ENCODE data around the gene DTNA. TPM values are rescaled to one million over a fixed set of nuclear protein-coding genes. Genes with fewer than 3 reads are reported as not detected.

Gene DTNA
- polyA plus RNA-seq, 1 donor (not counting 4 experiments of a cell fraction or from before 2014, with no cell fraction given), result 0.81 TPM

DNA sequence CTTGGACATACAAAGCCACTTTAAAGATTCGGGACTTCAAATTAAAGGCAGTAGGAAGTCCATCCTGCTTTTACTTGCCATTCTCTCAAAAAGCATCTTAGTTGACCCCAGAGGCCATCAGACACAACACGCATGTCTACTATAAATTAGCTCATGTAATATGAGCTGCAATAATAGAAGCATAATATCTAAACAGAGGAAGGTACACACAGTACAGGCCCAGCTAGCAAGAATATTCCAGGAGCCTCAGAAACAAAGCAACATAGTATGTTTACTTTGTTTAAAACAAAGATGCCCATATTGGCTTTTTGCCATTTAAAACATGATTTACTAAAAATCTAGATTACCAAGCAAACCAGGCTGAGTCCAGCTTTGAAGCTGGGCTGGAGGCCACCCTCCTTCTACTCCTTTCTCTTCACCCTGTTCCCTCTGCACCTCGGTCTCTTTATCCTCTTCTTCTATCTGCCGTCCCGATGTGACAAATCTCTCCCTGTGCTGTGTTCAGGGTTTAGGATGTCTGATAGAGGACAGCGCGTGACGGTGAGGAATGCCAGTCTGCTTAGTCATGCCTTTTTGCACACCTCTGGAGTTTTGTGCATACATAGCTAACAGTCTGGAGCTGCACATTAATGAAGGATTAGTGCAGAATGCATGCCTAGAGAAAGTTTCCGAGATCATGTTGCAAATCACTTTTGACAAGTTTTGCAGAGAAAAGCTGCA, 28.2 kb downstream of the DTNA start:
- Histone ChIP-seq H4K20me1 (ENCODE audit: control insufficient read depth, extremely low read depth, insufficient read depth, low read length) (no peaks in the 10 kb centered on the region), H3K27me3 (ENCODE audit: control insufficient read depth, extremely low read depth, insufficient read depth, low read length) (no peaks in the 10 kb centered on the region), H3K4me3 (ENCODE audit: control insufficient read depth in 2 of 3, extremely low read depth in 1 of 3, insufficient read depth in 2 of 3, low read depth in 1 of 3, low read length in 3 of 3) (no peak overlapping the region), H3K9me3 (ENCODE audit: control insufficient read depth, low read depth, low read length) (no peaks in the 10 kb centered on the region), H3K9me1 (ENCODE audit: control insufficient read depth, extremely low read depth, insufficient read depth, low read length) (no peaks in the 10 kb centered on the region), H3K9ac (ENCODE audit: control insufficient read depth, extremely low read depth, insufficient read depth, low read length) (no peak overlapping the region), H3K4me2 (ENCODE audit: control insufficient read depth, extremely low read depth, insufficient read depth, low read depth, low read length) (no peak overlapping the region), H3K4me1 (ENCODE audit: control insufficient read depth, extremely low read depth, insufficient read depth, low read length) (peaks cover 6% of the 10 kb centered on the region), H3K27ac (ENCODE audit: control insufficient read depth, insufficient read depth, low read length) (no peak overlapping the region), H3K79me2 (ENCODE audit: control insufficient read depth, insufficient read depth, low read length) (no peaks in the 10 kb centered on the region), H2AFZ (ENCODE audit: control insufficient read depth, low read length) (no peak overlapping the region), H3K36me3 (ENCODE audit: control insufficient read depth in 2 of 2, extremely low read depth in 1 of 2, insufficient read depth in 2 of 2, low read length in 2 of 2) (no peaks in the 10 kb centered on the region)
- dilution Hi-C loops (cut with MboI; ENCODE audit: extremely low pct_ligation_motif_present, low sequenced_read_pairs), result no loop called here
- TF ChIP-seq EZH2 (IDR thresholded peaks at IDR 0.05; ENCODE audit: low read length), result no peak
- TF ChIP-seq, protein P1, sequence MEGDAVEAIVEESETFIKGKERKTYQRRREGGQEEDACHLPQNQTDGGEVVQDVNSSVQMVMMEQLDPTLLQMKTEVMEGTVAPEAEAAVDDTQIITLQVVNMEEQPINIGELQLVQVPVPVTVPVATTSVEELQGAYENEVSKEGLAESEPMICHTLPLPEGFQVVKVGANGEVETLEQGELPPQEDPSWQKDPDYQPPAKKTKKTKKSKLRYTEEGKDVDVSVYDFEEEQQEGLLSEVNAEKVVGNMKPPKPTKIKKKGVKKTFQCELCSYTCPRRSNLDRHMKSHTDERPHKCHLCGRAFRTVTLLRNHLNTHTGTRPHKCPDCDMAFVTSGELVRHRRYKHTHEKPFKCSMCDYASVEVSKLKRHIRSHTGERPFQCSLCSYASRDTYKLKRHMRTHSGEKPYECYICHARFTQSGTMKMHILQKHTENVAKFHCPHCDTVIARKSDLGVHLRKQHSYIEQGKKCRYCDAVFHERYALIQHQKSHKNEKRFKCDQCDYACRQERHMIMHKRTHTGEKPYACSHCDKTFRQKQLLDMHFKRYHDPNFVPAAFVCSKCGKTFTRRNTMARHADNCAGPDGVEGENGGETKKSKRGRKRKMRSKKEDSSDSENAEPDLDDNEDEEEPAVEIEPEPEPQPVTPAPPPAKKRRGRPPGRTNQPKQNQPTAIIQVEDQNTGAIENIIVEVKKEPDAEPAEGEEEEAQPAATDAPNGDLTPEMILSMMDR (optimal IDR thresholded peaks at IDR 0.05 in 1 of 3, IDR thresholded peaks at IDR 0.05 in 1 of 3, conservative IDR thresholded peaks at IDR 0.05 in 1 of 3; ENCODE audit: extremely low read depth in 1 of 3, insufficient read depth in 2 of 3, low read length in 3 of 3), result no peak
- DNase-seq (ENCODE audit: low read depth, low spot score) (peak; percentile 7), FAIRE-seq (peak; percentile 79)

DNA sequence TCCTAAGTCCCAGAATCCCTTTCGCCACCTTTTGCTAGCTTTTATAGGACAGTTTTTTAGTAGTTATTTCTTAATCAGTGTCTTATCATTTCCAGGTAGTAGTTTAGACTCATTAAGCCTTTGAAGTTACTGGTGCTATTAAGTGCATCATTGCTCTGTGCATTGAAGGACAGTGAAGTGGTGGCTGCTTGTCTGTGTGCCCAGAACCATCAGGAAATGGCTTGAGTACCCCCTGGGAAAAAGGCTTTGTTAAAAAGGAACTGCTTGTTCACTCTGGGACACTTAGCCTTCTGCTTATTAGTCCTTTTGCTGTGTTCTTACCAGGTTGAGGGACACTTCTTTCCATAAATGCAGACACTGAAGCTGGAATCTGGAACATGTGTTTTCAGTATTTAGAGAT, 30.0 kb downstream of the DTNA start:
- H3K27ac ChIP-seq (ENCODE audit: control insufficient read depth, insufficient read depth, low read length), result no peak overlapping the region
- TF ChIP-seq, protein P1 (optimal IDR thresholded peaks at IDR 0.05 in 1 of 3, IDR thresholded peaks at IDR 0.05 in 1 of 3, conservative IDR thresholded peaks at IDR 0.05 in 1 of 3; ENCODE audit: extremely low read depth in 1 of 3, insufficient read depth in 2 of 3, low read length in 3 of 3), result no peak
- TF ChIP-seq EZH2 (IDR thresholded peaks at IDR 0.05; ENCODE audit: low read length), result no peak
- no peaks in the 10 kb centered on the region for H3K9me3 ChIP-seq (ENCODE audit: control insufficient read depth, low read depth, low read length)
- H3K4me1 ChIP-seq (ENCODE audit: control insufficient read depth, extremely low read depth, insufficient read depth, low read length), result peaks cover 6% of the 10 kb centered on the region
- H3K4me3 ChIP-seq (ENCODE audit: control insufficient read depth in 2 of 3, extremely low read depth in 1 of 3, insufficient read depth in 2 of 3, low read depth in 1 of 3, low read length in 3 of 3), result no peak overlapping the region
- no peak overlapping the region for H2AFZ ChIP-seq (ENCODE audit: control insufficient read depth, low read length)
- no peak overlapping the region for H3K4me2 ChIP-seq (ENCODE audit: control insufficient read depth, extremely low read depth, insufficient read depth, low read depth, low read length)
- no peaks in the 10 kb centered on the region for H3K27me3 ChIP-seq (ENCODE audit: control insufficient read depth, extremely low read depth, insufficient read depth, low read length)
- dilution Hi-C loops (cut with MboI; ENCODE audit: extremely low pct_ligation_motif_present, low sequenced_read_pairs), result no loop called here
- FAIRE-seq (no peak), DNase-seq (ENCODE audit: low read depth, low spot score) (no peak)
- no peaks in the 10 kb centered on the region for H3K9me1 ChIP-seq (ENCODE audit: control insufficient read depth, extremely low read depth, insufficient read depth, low read length)
- no peak overlapping the region for H3K9ac ChIP-seq (ENCODE audit: control insufficient read depth, extremely low read depth, insufficient read depth, low read length)
- no peaks in the 10 kb centered on the region for H3K79me2 ChIP-seq (ENCODE audit: control insufficient read depth, insufficient read depth, low read length)
- H4K20me1 ChIP-seq (ENCODE audit: control insufficient read depth, extremely low read depth, insufficient read depth, low read length), result no peaks in the 10 kb centered on the region
- H3K36me3 ChIP-seq (ENCODE audit: control insufficient read depth in 2 of 2, extremely low read depth in 1 of 2, insufficient read depth in 2 of 2, low read length in 2 of 2), result no peaks in the 10 kb centered on the region
